GM23248 (cell line): ENCODE results near the gene TGM2.

Experiments
- EZH2 ChIP-seq: fragments of 200-600 bp; sonication (generic); IDR thresholded peaks from 2 replicates; pipeline ENCODE4 v1.6.1; 2018; ENCODE audit warnings: antibody characterized with exemption, mild to moderate bottlenecking; ENCODE audit not compliant: insufficient read depth, poor library complexity, severe bottlenecking
- EZH2phosphoT487 ChIP-seq: fragments of 200-600 bp; sonication (generic); IDR thresholded peaks from 2 replicates; pipeline ENCODE4 v1.6.1; 2018; ENCODE audit warnings: antibody characterized with exemption, moderate library complexity, mild to moderate bottlenecking, low read depth; ENCODE audit not compliant: insufficient read depth

DNA sequence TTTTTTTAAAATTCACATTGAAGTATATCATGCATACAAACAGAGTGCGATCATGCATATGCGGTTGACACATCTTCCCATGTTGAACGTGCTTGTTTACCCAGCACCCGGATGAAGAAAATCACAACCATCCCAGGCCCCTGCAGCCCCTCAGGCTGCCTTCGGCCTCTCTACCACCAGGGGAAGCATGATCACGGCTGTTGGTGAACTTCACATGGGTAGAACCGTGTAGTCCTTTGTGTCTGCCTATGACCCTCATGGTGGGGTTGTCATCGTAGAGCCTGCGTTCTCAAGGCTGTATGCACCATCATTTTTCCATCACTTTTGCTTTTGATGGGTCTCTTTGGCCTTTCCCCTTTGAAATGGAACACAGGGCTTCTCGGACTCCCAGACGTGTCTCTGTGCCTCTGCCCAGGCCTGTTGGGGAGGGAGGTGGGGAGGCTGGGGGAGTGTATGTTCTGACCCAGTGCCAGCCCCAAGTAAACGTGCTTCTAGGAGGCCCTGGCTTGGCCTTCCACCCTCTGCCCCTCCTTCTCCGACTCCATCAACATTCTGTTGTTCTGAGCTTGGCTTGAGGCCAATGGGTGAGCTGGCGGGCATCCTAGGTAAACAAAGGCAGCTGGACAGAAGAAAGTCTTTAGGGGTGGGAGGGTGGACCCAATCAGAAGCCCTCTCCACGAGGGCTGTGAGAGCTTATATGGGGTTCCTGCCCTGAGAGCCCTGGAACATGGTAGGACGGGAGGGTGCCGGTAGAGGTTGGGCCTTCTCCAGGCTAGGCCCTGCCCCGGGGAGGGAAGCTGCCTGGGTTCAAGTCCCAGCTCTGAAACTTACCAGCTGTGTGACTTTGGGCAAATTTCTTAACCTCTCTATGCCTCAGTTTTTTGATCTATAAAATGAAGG lies 39.7 kb downstream of the TGM2 start:
- TF ChIP-seq EZH2phosphoT487 (no peak), EZH2 (no peak)
